Astrocyte of the spinal cord (primary cell): Measurements from ENCODE around the gene ZNF446.
A peak's percentile ranks its signal among the peaks of the same experiment; 100 is the strongest.

Source experiments
- DNase-seq: peaks from one replicate; pipeline ENCODE4 v3.0.0; 2011; ENCODE audit warnings: low read depth, low spot score
- H3K4me3 ChIP-seq: 2 replicates; pipeline ENCODE4 v1.5.1; 2011; ENCODE audit warnings: low read depth, mild to moderate bottlenecking, low read length, moderate library complexity
- CTCF ChIP-seq: IDR thresholded peaks from 2 replicates; pipeline ENCODE4 v1.5.1; 2012; ENCODE audit warnings: low read depth, mild to moderate bottlenecking, low read length, inconsistent platforms
- in situ Hi-C: cut with HindIII; loops from 2 replicates; pipeline ENCODE4 v1.10.0; 2017; ENCODE audit warnings: low sequenced_read_pairs

The ZNF446 gene

DNA sequence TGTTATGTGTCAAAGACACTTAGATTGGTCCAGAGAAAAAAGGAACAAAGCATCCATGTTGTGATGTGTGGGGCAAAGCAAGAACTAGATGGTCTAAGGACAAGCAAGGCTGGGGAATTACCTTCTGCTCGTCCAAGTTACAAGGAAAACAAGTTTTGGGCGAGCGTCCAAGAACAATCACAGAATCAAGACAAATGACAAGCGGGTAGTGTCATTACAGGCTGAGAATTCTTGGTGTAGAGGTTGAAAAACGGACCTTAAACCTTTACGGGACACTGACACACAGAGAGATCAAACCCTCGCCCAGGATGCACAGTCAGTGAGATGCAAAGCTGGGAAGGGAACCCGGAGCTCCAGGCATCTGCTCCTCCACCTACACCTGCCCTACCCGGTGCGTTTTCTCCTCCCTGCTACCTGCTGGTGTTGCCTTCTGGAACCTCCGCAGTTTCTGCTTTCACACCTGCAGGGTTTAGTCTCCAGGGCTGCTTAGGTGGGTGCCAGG, 25.2 kb upstream of the ZNF446 start:
- H3K4me3 ChIP-seq, result peak overlapping the region; percentile 63
- in situ Hi-C loops, result no loop called here
- DNase-seq, result no peak
- TF ChIP-seq CTCF, result no peak

DNA sequence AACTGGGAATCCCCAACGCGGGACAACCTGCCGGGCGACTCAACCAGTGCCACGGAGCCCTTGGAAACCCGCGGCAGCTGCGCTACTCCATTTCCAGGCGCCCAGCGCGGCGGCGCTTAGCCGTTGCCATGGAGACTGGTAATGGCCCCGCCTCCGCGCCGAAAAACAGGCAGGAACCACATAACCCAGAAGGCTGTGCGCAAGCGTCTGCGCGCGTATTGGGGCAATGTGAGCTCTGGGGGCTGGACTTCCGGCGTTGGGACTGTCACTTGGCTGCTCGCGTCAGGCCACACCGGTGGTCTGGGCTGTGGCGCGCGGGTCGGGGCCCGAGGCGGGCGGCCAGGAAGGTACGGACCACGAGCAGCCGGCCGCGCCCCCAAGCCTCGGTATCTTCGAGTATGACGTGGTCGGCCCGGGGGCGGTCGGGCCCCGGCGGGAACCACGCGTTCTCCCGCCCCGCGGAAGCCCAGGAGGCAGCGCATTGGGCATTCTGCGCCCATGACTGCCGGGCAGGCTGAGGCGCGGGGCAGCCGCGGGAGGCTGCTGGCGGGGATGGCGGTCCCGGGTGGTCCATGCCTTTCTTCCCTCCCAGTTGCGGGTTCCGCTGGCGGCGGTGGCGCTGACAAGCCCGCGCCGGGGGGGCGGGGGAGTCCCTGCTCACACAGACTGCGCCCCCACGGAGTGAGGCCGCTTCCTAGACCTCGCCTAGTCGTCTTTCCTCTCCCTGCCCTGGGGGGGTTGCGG, 24.6 kb upstream of the ZNF446 start, which contains the start of gene ZNF324B:
ZNF324B (plus strand) TSS at position 265 of the 744 bp plus-strand sequence. CDS start 2,080 bp downstream, outside the sequence.
- H3K4me3 ChIP-seq, result peak within 1 kb of the TSS; percentile 63
- DNase-seq, result peak; percentile 94
- TF ChIP-seq CTCF, result no peak
- in situ Hi-C loops, result no loop called here

- in situ Hi-C loops, result no loop called here
- no peak for TF ChIP-seq CTCF
- DNase-seq, result no peak
- no peak overlapping the region for H3K4me3 ChIP-seq
Measured at GRCh38 chr19:58453743-58454142, 22.4 kb upstream of the ZNF446 start.

GRCh38 chr19:58455306-58455705, 20.8 kb upstream of the ZNF446 start:
- in situ Hi-C loops, result no loop called here
- no peak overlapping the region for H3K4me3 ChIP-seq
- DNase-seq, result no peak
- no peak for TF ChIP-seq CTCF

DNA sequence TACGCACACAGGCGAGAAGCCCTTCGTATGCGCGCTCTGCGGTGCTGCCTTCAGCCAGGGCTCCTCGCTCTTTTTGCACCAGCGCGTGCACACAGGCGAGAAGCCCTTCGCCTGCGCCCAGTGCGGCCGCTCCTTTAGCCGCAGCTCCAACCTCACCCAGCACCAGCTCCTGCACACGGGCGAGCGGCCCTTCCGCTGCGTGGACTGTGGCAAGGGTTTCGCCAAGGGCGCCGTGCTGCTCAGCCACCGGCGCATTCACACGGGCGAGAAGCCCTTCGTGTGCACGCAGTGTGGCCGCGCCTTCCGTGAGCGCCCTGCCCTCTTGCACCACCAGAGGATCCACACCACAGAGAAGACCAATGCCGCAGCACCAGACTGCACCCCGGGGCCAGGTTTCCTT, 20.0 kb upstream of the ZNF446 start:
- no peak for TF ChIP-seq CTCF
- DNase-seq, result no peak
- in situ Hi-C loops, result no loop called here
- no peak overlapping the region for H3K4me3 ChIP-seq

DNA sequence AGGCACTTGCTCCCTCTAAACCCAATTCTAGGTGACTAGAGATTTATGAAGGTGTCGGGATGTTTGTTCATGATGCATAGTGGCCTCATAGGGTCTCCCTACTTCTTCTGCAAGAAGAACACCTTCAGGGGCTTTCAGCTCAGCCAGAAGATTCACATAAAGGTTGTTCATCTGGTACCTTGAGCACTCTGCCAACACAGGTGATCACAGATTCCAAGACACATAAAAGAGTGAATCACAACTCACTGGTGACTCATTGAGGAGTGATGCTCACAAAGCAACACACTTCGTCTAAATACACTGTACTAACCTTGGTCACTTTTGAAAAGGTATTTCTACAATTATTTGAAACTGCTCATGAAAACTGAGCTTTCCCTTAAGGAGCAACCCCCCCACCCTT, 16.1 kb upstream of the ZNF446 start:
- in situ Hi-C loops, result no loop called here
- DNase-seq, result no peak
- no peak for TF ChIP-seq CTCF

More for the DNA sequence above, 16.1 kb upstream of the ZNF446 start:
- H3K4me3 ChIP-seq, result no peak overlapping the region
